C4-2B (cell line): ENCODE measurements around the gene LRBA.
"Not testable (repeated sequence)": the region's sequence is repeated elsewhere in the genome, so short reads cannot be mapped to it uniquely, and the experiment has no call there.

Experiments used
- CTCF ChIP-seq: fragments of 450-650 bp; conservative IDR thresholded peaks from 2 replicates; pipeline ENCODE4 v1.5.1; 2017; ENCODE audit warnings: mild to moderate bottlenecking
- ZFX ChIP-seq: fragments of 450-650 bp; IDR thresholded peaks from 2 replicates; pipeline ENCODE4 v1.6.1; 2017

- not testable (repeated sequence) for TF ChIP-seq CTCF, ZFX
These were observed 356.8 kb downstream of the LRBA start for GRCh38 chr4:150658258-150658657.
